Natural killer cell (primary cell): Measurements from ENCODE around the gene C16orf87. TPM values are rescaled to one million over a fixed set of nuclear protein-coding genes. Genes with fewer than 3 reads are reported as not detected.

Experiments
- ATAC-seq, 3 donors: fragments of 150-1000 bp in 2 of 3; fragments of 200-7000 bp in 1 of 3; cut with Tn5 transposase; 1 replicate in 1 of 3; 2 replicates in 2 of 3; pipeline ENCODE4 v1.10.0; 2021; ENCODE audit warnings: mild to moderate bottlenecking in 2 of 3, moderate library complexity in 2 of 3
- DNase-seq, 2 donors: peaks; one replicate each; pipeline versions ENCODE4 v3.0.0 to v3.0.0-alpha.2; 2013 to 2021; ENCODE audit warnings: mixed read lengths in 1 of 2
- H3K27ac ChIP-seq: one replicate; pipeline ENCODE4 v1.5.1; 2013; ENCODE audit warnings: mild to moderate bottlenecking, low read length
- H3K27me3 ChIP-seq: one replicate; pipeline ENCODE4 v1.6.1; 2013; ENCODE audit warnings: low read length; ENCODE audit not compliant: control insufficient read depth, insufficient read depth
- H3K36me3 ChIP-seq: one replicate; pipeline ENCODE4 v1.6.1; 2013; ENCODE audit warnings: low read length; ENCODE audit not compliant: control insufficient read depth, insufficient read depth
- H3K4me1 ChIP-seq: one replicate; pipeline ENCODE4 v1.6.1; 2013; ENCODE audit warnings: low read length; ENCODE audit not compliant: control insufficient read depth, insufficient read depth
- H3K4me3 ChIP-seq: one replicate; pipeline ENCODE4 v1.5.1; 2013; ENCODE audit warnings: low read length
- H3K9me3 ChIP-seq: one replicate; pipeline ENCODE4 v1.6.1; 2013; ENCODE audit warnings: low read length; ENCODE audit not compliant: control insufficient read depth, insufficient read depth
- H3K27ac Mint-ChIP-seq, 2 donors: one replicate each; pipeline ENCODE4 v1.8.0; 2022; ENCODE audit warnings: mild to moderate bottlenecking in 2 of 2, mixed read lengths in 2 of 2, moderate library complexity in 1 of 2
- H3K27me3 Mint-ChIP-seq, 2 donors: one replicate each; pipeline ENCODE4 v1.8.0; 2022; ENCODE audit warnings: low read depth in 2 of 2, mixed read lengths in 2 of 2
- H3K36me3 Mint-ChIP-seq: one replicate; pipeline ENCODE4 v1.8.0; 2022; ENCODE audit warnings: mixed read lengths
- H3K4me1 Mint-ChIP-seq, 2 donors: one replicate each; pipeline ENCODE4 v1.8.0; 2022; ENCODE audit warnings: mixed read lengths in 2 of 2
- H3K4me3 Mint-ChIP-seq: one replicate; pipeline ENCODE4 v1.8.0; 2022; ENCODE audit warnings: mild to moderate bottlenecking, moderate library complexity, mixed read lengths
- H3K9me3 Mint-ChIP-seq, 2 donors: one replicate each; pipeline ENCODE4 v1.8.0; 2022; ENCODE audit warnings: mixed read lengths in 2 of 2
- CTCF ChIP-seq: fragments of 200-600 bp; IDR thresholded peaks from one replicate; pipeline ENCODE4 v1.8.0; 2022; ENCODE audit warnings: antibody characterized with exemption
- WGBS: methylation state at CpG from one replicate; pipeline ENCODE4 v1.1.7; 2013; ENCODE audit warnings: missing lambda C conversion rate; ENCODE audit not compliant: insufficient coverage; 5-methylcytosine and 5-hydroxymethylcytosine counted together
- intact Hi-C: fragments of 100-400 bp; cut with micrococcal nuclease; formaldehyde crosslinking; loops from one replicate; pipeline ENCODE4 v1.14.2; 2022
- total RNA-seq, 4 donors: library from RNA; stranded (reverse); fragments of 120-200 nt in 1 of 4; gene quantifications; one replicate each; pipeline versions ENCODE4 v1.2.3 to v1.2.4, GENCODE V29; 2013 to 2022

Gene C16orf87
- total RNA-seq, 3 donors from 2014 or later (not counting 1 experiment from before 2014, with no cell fraction given): 18.3 to 23.0 (median 18.8) TPM

DNA sequence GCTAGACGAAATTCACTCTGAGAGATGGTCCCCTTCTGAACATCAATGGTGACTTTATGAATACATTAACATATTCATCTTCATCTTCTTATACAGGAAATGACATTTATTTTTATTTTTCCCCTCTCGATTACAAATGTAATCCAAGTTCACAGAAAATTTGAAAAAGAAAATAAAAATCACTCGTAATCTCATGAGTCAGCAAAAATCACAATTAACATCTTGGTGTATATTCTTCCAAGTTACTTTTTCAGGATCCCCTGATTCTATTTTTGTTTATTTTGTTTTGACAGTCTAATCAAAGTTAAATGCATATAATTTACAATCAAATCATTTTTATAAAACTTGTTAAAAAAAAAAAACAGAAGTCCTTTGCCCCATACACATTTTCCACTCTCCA lies 27.6 kb downstream of the C16orf87 start:
- Mint-ChIP-seq H3K9me3 (no peaks in the 10 kb centered on the region), H3K27ac (no peak overlapping the region), H3K4me3 (no peak overlapping the region), H3K36me3 (no peaks in the 10 kb centered on the region), H3K4me1 (peaks cover 5% of the 10 kb centered on the region in 2 donors), H3K27me3 (no peaks in the 10 kb centered on the region)
- Histone ChIP-seq H3K27ac (no peak overlapping the region), H3K9me3 (no peaks in the 10 kb centered on the region), H3K4me3 (no peak overlapping the region), H3K27me3 (no peaks in the 10 kb centered on the region), H3K4me1 (no peaks in the 10 kb centered on the region), H3K36me3 (peaks cover 6% of the 10 kb centered on the region)
- ATAC-seq (no peak), DNase-seq (no peak)
- intact Hi-C loops: no loop called here
- WGBS: 63% methylated on average over 2 of the region's 3 CpGs
- no peak for TF ChIP-seq CTCF

- Histone ChIP-seq H3K9me3 (no peaks in the 10 kb centered on the region), H3K4me1 (no peaks in the 10 kb centered on the region), H3K27me3 (no peaks in the 10 kb centered on the region), H3K4me3 (no peak overlapping the region), H3K27ac (no peak overlapping the region), H3K36me3 (peaks cover 6% of the 10 kb centered on the region)
- no peak for ATAC-seq
- Mint-ChIP-seq H3K4me3 (no peak overlapping the region), H3K9me3 (peaks cover 0 to 3% of the 10 kb centered on the region in 2 donors), H3K4me1 (no peaks in the 10 kb centered on the region), H3K27ac (no peak overlapping the region), H3K36me3 (peaks cover 5% of the 10 kb centered on the region), H3K27me3 (no peaks in the 10 kb centered on the region)
- WGBS: 94% methylated on average over 1 of the region's 5 CpGs
- TF ChIP-seq CTCF: no peak
- no peak for DNase-seq
- intact Hi-C loops: no loop called here
Measured at GRCh38 chr16:46801428-46802049, 29.4 kb downstream of the C16orf87 start.

DNA sequence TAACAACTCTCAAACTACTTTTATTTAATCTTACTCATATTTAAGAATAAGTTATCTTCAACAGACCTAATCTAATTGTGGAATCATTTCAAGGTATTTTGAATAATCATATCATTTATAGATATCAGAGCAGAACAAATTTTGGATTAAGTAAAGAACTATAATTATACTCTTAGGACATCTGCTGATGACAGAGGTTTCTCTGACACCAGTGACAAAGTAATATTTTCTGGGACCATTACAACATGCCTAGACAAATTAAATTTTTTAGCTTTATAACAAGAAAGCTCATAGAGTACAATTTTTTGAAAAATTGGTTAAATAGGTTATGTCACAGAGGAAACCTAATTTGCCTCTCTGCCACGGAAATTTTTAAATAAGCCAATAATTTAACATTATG lies 30.5 kb downstream of the C16orf87 start:
- 88% methylated on average over 1 of the region's 1 CpG for WGBS
- H3K9me3 ChIP-seq: peaks cover 4% of the 10 kb centered on the region
- TF ChIP-seq CTCF: no peak
- H3K4me1 ChIP-seq: no peaks in the 10 kb centered on the region
- H3K36me3 ChIP-seq: peaks cover 6% of the 10 kb centered on the region
- H3K9me3 Mint-ChIP-seq: peaks cover 0 to 3% of the 10 kb centered on the region in 2 donors
- H3K4me3 Mint-ChIP-seq: no peak overlapping the region
- intact Hi-C loops: no loop called here
- DNase-seq (no peak), ATAC-seq (no peak)
- H3K4me1 Mint-ChIP-seq: no peaks in the 10 kb centered on the region
- no peak overlapping the region for H3K27ac ChIP-seq
- no peaks in the 10 kb centered on the region for H3K27me3 Mint-ChIP-seq
- H3K27me3 ChIP-seq: no peaks in the 10 kb centered on the region
- no peak overlapping the region for H3K27ac Mint-ChIP-seq
- H3K4me3 ChIP-seq: no peak overlapping the region
- H3K36me3 Mint-ChIP-seq: peaks cover 8% of the 10 kb centered on the region

- Histone ChIP-seq H3K27ac (no peak overlapping the region), H3K36me3 (peaks cover 3% of the 10 kb centered on the region), H3K27me3 (no peaks in the 10 kb centered on the region), H3K9me3 (peaks cover 4% of the 10 kb centered on the region), H3K4me1 (no peaks in the 10 kb centered on the region), H3K4me3 (no peak overlapping the region)
- Mint-ChIP-seq H3K27ac (no peak overlapping the region), H3K4me3 (no peak overlapping the region), H3K36me3 (peaks cover 15% of the 10 kb centered on the region), H3K4me1 (no peaks in the 10 kb centered on the region), H3K9me3 (peaks cover 3 to 4% of the 10 kb centered on the region in 2 donors), H3K27me3 (no peaks in the 10 kb centered on the region)
- no peak for TF ChIP-seq CTCF
- no peak for ATAC-seq
- intact Hi-C loops: no loop called here
- WGBS: 100% methylated on average over 4 of the region's 4 CpGs
- no peak for DNase-seq
Measured at GRCh38 chr16:46797501-46797900, 33.5 kb downstream of the C16orf87 start.
